Measurements from ENCODE around the gene RFT1.
A peak's percentile ranks its signal among the peaks of the same experiment; 100 is the strongest.
"Not testable (repeated sequence)": the region's sequence is repeated elsewhere in the genome, so short reads cannot be mapped to it uniquely, and the experiment has no call there.

The RFT1 gene

DNA sequence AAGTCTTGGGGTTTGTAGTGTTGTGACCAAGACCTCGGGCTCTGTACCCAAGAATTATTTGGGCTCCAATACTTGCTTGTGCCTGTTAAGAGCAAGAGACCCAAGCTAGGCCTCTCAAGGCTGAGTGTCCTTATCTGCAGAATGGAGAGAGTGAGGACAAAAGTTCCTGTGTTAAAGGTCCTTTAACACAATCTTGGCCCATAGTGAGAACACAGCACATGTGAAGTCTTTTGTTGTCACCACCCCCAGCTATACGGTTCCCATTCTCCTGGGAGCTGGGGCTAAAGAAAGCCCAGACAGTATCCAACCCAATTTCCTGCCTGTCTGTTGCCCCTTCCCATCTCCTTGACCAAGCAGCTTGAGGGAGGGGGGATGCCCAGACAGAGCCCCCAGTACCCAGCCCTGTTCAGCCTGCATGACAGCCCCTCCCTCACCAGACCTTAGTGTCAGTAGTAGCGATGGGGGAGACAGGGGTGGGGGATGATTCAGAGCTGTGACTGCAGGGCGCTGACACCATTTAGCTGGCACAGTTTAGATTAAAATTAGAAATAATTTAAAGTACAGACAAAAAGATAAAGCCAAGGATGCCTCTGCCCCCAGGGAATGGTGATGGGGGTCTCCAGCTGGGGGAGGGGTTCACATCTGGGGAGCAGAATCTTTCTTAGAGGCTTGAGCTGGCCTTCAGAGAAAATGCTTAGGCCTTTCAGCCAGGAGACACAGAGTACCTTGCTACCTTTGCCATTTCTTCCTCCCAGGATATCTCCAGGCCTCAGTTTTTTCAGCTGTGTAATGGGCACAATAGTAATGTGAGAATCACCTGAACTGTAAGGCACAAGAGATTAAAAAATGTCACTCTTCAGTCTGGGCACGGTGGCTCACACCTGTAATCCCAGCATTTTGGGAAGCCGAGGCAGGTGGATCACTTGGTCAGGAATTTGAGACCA, 33.5 kb upstream of the RFT1 start:
- DNase-seq, result no peak

DNA sequence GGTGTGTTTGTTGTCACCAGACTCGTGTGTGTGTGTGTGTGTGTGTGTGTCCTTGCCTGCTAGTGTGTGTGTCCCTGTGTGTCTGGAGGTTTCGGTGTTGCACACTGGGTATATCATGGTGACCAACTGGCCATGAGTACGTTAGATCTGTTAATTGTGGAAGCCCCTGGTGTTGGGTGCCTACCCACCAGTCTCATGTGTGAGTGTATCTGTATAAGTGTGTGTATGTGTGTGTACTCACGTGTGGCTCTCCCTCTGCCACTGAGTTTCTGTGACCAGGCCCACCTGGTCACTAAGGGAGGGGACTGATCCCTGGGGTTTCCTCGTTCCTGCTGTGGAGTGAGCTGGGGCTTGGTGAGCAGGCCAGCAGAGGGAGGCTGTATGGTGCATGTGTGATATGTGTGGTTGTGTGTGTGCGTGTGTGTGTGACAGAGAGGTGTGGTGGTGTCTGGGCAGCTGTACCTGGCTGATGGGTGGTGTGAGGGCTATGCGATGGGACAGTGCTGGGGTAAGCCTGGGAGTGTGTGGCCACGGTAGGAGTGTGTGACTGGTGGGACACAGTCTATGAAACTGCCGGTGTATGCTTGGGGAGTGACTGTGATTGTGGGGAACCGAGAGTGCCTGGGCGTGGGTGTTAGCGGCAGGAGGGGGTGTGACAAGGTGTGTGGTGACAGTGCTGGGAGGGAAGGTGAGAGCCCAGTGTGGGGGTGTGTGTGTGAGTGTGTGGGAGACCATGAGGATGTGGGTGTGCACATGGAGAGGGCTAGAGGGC, 32.6 kb upstream of the RFT1 start:
- no peak for DNase-seq

DNA sequence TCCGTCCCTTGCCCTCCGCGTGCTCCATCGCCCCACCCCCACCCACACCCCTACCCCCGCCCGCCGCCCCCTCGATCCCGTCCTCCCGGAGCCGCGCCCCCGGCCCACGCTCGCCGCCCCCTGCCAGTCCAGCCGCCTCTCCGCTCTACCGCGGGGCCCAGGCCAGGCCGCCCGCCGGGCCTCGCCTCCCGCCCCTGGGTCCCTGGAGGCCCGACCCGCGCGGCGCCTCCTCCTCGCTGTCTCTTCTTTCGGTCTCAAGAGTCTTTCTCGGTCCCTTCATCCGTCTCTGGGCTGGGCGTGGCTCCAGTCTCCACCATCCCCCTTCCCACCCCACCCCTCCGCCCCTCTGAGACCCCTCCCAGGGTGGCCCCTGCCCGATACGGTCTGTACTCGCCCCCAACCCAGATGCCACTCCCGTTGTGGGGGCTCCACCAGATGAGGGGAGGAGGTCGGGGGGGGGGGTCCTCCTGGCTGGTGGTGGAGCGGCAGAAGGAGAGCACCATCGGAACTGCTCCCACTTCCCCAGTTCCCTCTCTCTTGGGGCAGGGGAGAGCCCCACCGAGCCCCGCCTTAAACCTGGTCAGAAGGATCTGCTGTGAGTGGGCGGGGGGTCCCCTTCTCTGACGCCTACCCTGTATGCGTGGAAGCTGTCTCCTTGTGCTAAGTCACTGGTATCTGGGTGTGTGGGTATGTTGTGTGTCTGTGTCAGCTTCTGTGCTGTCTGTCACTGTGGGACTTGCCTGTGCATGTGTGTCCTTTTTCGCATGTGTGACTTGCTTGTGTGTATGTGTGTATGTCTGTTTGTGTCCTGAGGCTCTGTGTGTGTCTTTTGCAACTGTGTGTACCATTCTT, 31.8 kb upstream of the RFT1 start:
- peak; percentile 33 for DNase-seq

DNA sequence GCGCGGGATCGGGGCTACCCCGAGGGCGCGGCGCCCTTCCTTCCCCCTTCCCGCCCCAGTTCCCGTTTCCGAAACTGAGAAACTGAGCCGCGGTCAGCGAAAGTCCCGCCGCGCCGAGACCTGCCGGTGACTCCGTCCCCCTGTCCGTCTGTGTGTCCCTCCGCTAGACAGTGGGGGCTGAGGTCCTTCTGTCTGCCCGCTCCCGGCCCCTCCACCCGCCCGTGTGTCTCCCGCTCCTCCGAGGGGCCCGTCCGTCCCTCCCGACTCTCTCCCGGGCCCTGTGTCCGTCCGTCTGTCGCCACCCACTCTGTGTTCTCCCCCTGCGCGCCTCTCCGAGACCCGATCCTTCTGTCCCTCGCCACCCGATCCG, 31.2 kb upstream of the RFT1 start:
- no peak for DNase-seq

DNA sequence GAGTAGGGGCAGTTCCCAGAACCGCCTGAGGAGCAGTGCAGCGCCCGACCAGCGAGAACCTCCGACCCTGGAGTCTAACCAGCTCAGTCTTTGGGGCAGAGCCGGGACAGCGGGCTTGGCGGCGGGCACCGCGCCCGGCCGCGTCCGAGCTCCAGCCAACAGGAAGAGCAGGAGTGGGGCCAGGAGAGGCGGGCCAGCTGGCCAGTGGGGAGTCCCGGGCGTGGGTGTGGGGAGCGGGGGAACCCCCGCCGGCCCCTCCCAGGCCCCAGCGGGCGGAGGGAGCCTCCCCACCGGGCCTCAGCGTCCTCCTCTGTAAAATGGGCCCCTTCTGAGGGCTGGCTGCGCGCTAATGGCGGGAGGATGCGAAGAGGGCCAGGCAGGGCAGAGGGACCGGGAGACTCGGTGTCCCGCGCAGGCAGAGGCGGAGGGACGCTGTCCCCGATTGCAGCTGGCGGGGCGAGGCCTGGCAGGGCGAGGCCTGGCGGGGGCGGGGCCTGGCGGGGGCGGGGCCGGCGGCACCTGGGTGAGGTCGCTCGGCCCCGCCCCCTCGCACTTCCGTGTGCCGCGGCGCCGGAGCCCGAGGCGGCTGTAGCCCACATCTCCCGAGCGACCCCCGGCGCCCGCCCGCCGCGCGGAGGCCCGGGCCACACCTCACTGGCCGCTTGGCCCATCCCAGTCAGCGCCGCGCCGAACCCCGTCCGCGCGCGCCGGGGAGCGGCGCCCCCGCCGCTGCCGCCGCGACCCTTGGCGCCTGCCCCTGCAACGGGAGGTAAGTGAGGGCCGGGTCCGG, 30.6 kb upstream of the RFT1 start, which contains the start of gene PRKCD:
Gene PRKCD, plus strand, starts transcription at position 550 of the 790 bp plus-strand sequence. CDS start 17,214 bp downstream, outside the sequence.
- DNase-seq, result peak; percentile 47

DNA sequence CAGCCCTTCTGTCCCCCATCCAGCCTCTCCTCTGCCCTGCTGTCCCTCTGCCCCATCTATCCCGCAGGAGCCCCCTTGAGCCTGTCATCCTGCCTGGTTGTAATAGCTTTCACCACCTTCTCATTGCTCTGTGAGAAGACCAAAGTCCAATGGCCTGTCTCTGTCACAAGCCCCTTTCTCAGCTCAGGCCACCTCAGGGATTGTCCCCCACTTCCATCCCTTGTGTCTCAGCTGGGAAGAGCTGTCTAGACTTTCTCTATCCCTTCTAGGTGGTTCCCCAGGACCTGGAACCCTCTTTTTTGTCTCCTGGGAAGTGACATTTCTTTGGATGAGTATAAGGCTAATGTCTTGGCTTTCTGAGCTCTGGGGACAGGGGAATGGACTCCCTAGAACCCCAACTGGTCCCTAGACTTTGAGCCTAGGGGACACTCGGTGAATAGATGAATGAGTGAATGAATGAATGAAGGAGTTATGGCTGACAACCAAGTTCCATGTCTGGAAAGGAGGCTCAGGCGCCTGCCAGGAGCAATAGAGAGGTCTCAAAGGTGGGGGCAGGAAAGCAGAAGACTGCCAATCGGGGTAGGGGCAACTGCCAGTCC, 29.9 kb upstream of the RFT1 start:
- DNase-seq, result no peak

DNA sequence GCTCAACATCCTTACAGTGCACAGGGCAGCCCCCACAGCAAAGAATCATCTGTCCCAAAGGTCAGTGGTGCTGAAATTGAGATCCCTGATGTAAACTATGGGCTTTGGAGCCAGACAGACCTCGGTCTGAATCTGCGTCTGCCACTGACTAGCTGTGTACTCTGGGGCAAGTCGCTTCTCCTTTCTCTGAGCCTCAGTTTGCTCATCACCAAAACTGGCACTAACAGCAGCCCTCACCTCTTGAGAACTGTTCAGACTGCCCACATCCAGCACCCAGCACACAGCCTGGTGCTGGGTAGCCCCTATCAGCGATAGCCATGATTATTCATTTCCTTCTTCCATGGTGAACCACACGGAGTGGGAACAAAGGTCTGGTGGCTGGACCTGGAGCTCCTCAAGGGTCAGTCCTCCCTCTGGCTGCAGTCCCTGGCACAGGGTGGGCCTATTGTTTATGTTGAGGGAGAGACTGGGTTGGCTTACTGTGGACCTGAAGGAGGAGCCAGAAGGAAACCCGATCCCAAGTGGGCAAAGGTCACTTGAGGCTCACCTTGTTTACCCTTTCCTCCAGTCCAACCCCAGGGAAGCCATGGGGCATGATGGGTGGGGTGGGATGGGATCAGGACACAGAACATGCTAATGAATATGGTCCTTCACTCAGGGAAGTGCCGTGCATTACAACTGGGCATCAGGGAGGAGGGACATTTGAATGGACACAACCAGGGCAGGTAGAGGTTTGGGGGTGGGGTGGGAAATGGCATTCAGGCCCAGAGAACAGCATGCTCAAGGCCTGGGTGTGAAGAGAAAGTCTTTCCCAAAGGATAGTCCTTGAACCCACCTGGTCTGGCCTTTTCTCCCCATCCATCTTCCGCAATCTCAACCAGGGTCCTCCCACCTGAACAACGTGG, 29.2 kb upstream of the RFT1 start:
- DNase-seq, result no peak

DNA sequence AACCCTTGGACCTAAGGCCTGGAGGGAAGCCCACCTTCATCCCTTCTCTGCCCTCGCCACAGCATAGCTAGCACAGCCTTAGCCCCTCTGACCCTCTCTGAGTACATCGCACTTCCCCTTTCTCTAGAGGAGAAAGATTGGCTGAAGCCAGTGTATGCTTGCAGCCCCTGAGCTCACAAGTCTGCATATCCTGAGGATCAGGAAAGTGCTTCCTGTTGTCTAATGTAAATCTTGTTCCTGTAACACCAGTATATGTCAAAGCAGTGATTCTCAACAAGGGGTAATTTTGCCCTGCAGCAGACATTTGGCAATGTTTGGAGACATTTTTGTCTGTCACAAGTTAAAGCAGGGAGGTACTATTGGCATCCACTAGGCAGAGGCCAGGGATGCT, 28.5 kb upstream of the RFT1 start:
- no peak for DNase-seq

DNA sequence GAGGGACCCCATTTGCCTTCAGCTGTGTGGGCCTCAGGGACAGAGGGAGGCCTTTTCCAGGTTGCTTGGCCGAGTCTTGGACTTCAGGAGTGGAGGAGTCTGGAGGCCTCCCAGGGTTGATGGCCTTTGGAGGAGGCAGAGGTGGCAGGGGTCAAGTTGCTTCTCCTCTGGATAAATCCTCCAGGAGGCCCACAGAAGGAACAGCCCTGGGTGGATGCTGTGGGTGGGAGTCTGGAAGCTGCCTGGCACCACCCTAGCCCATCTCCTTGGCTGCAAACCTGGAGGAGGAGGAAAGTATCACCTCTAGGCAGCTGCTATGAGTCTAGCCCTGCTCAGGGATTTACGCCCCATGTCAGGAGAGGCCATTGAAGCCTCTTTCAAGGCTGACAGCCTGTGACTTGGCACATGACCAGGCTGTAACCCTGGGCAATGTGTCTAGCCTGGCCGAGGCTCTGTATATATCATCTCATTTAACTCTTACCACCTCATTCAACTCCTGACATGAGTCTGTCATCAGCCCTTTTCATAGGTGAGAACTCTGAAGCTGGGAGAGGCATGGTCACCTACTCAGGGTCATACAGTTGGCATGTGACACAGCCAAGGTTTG, 27.8 kb upstream of the RFT1 start:
- DNase-seq, result no peak

DNA sequence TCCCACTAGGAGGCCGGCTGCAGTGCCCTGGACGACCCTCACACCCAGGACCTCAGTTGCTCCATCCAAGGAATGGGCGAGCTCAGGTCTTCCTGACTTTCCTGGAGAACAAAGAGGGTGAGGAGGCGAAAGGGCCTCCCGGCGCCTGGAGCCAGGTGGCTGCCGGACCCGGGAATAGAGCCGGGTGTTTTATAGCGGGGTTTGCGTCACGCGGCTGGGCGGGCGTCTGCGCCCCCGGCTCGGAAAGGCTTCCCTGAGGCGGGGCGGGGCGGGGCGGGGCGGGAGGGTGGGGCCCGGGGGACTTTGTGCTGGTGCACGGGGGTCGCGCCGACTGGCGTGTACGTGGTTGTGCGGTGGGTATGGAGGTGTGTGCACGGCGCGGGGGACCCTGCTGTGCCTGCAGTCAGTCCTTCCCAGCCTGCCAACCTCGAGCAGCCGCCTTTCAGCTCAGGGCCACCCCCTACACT, 26.2 kb upstream of the RFT1 start:
- DNase-seq, result no peak

DNA sequence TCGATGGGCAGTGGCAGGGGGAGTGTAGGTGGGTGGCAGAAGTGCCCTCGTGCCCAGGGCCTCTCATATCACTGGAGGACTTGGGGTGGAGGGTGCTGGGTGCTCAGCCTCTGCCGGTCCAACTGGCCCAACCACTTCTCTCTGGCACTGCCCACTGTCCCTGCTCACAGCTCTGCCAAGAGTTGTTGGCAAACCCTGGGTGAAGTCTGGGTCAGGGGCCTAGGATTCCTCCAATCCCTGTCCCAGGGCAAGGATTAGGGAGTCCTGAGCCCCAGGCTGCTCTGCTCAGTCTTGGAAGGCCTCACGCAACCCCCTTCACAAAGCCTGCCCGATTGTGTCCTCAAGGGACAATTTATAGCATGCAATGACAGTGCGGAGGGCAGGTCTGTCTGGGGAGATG, 25.5 kb upstream of the RFT1 start:
- DNase-seq, result no peak

DNA sequence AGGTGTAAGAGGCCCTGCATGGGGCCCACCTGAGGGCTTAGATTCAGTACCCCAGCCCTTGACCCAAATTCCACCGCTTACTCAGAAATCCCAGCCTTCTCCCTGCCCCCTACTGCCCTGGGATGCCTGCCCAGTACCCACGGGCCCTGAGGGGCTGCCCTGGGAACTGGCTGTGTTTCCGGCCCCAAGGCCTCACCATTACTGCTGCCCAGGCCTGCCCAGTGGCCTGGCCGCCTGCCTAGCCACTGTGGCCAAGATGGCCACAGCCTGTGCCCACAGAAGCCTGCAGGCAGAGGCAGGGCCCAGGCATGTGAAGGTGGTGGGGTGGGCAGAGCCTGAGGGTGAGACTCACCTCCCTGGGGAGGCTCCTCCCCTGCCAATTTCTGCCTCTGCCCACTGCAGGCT, 24.6 kb upstream of the RFT1 start:
- no peak for DNase-seq

DNA sequence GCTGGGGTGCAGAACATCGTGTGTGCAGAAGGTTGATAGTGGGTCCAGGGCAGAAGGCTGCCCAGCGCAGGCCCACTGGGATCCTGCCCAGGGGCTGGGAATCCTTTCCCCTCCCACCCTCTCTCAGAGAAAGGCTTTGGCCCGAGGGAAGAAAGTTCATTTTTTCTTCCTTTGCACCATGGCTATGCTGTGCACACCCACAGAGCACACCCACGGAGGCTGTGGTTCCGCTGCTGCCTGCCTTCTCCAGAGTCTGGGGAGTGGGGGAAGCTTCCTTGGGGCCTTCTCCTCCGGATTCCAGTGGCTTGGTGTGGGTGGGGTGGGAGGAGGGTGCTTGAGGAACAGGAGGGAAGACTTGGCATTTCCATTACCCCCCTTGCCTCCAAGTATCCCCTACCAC, 23.7 kb upstream of the RFT1 start:
- no peak for DNase-seq

DNA sequence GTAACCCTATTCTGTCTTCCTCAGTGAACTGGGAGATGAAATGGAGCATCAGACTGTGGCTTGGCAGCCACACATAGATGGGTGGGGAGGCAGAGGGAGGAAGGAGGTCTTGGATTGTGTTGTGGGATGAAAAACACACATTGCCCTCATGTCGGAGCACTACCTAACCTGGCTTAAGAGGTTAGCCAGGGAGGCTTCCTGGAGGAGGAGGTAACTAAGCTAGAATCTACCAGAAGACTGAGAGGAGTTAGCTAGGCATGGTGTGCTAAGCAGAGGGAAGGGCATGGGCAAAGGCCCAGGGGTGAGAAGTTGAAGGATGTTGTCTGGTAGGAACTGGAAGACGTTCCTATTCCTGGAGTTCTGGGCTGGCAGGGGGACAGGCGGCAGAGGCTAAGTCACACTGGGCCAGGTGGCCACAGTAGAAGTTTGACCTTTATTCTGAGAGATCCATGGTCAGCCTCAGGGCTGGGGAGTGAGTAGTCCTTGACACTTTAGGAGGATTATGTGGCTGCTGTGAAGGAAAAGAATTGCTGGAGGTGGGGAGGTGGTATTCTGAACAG, 23.1 kb upstream of the RFT1 start:
- no peak for DNase-seq

DNA sequence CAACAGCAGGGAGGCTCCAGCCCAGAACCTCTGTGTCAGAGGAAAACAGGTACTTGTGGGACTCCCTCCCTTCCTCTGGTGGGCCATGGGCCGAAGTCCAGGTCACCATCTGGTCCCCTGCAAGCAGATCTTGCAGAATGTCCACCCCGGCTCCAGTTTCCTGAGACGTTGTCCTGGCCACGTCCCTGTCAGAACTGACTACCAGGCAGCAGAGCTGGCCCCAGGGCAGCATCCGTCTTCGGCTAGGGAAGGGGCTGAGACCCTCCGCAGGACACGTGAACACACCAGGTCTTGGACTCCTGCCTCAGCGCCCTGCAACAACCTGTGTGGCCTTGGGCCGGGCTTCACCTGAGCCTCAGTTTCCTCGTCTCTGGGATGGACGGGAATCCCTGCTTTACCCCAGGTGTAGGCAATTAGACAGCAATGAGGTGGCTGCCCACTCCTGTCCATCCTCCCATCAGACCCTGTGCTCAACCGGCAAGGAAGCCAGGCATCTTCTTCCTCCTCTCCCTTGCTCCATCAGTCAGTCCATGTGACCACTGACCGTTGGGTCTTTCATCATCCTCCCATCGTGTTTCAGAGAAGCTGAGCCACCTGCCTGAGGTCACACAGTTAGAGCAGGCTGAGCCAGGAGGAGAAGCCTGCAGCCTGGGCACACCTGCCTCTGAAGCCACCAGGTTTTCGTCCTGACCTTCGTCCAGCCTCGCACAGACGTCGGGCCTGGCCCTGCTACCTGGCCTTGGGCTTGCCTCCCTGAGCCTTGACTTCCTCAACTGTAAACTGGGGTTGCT, 21.8 kb upstream of the RFT1 start:
- DNase-seq, result no peak

DNA sequence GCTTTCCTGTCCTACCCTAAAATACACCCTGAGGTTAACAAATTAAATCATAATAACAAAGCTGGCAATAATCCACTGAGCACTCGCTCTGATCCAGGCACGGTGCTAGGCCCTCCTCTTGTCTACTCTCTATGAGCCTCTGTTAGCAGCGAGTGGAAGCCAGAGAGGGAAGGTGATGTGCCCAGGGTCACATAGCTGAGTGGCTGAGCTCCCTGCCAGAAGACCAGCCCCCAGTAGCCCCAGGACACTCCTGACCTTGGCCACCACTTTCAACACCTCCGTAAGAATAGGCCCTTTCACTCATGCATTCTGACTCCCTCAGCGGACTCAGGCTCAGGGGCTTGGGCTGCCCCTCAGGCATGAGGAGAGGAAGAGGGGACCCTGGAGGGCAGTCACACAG, 21.2 kb upstream of the RFT1 start:
- DNase-seq, result no peak

DNA sequence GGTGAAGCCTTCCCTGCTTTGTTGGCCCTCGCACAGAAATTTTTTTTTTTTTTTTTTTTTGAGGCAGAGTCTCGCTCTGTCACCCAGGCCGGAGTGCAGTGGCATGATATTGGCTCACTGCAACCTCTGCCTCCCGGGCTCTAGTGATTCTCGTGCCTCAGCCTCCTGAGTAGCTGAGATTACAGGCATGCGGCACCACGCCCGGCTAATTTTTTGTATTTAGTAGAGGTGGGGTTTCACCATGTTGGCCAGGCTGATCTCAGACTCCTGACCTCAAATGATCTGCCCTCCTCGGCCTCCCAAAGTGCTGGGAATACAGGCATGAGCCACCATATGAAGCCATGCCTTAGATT, 20.8 kb upstream of the RFT1 start:
- not testable (repeated sequence) for DNase-seq

DNA sequence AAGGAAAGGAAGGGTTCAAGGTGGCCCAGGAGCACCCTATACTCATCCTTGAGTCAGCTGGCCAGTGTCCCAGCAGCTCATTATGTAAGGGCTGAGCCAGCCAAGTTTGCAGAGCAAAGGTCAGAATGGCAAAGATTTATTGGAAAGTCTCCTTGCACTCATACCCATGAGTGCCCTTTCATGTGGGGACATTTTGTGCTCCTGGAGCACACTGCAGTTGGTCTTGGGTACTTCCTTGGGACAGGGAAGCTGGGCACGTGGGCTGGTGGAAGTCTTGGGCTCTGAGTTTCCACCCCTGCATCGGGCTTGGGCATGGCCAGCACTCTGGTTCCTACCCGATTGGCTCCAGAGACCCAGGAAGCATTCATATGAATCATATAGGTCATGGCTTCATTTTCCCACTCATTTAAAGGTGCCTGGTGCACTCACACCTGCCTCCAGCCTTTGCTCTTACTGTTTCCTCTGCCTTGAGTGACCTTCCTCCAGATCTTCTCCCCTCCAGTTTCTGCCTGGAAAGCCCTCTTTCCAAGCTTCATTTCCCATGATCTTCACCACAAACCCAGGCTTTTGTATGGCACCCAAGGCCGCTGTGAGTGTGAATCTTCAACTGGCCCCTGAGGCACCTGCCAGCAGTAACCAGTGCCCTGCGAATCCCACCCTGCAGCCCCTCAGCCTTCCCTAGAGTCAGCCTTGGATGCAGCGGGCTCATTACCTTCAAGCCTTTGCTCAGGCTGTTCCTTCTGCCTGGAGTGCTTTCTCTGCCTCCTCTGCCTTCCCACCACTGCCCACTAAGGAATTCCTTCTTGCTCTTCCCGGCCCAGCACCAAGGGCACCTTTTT, 20.2 kb upstream of the RFT1 start:
- no peak for DNase-seq

All from NCI-H2171 treated with DMSO at 0.1 percent for 48 hours (cell line).